K562 (cell line): ENCODE data around the gene IL12B. TPM values are rescaled to one million over a fixed set of nuclear protein-coding genes. Genes with fewer than 3 reads are reported as not detected.

Experiments
- GABPB1 ChIP-seq: sonication (generic); formaldehyde crosslinking; IDR thresholded peaks from 2 replicates; pipeline ENCODE4 v1.8.0; 2022; ENCODE audit warnings: mild to moderate bottlenecking, missing genetic modification reagents
- HDAC6 ChIP-seq: IDR thresholded peaks from 2 replicates; pipeline ENCODE4 v1.6.1; 2012; ENCODE audit warnings: low read depth, mild to moderate bottlenecking, control low read depth, inconsistent platforms, low read length, moderate library complexity
- HEY1 ChIP-seq: fragments of 250-450 bp; sonication (Bioruptor Pico); IDR thresholded peaks from 2 replicates; pipeline ENCODE4 v1.5.0; 2020; ENCODE audit warnings: mild to moderate bottlenecking, moderate library complexity, borderline replicate concordance
- PHF8 ChIP-seq: fragments of 200-600 bp; sonication (generic); IDR thresholded peaks from 2 replicates; pipeline ENCODE4 v1.6.1; 2012; ENCODE audit warnings: mixed run types, mild to moderate bottlenecking, inconsistent platforms, low read length, moderate library complexity, borderline replicate concordance
- SMAD4 ChIP-seq: fragments of 250-450 bp; sonication (Bioruptor Pico); conservative IDR thresholded peaks from 2 replicates; pipeline ENCODE4 v1.8.0; 2021; ENCODE audit warnings: inconsistent platforms, mild to moderate bottlenecking, moderate library complexity
- SNRNP70 ChIP-seq: fragments of 200-400 bp; formaldehyde crosslinking; optimal IDR thresholded peaks from 2 replicates; pipeline ENCODE3; 2017; ENCODE audit warnings: low read depth, low read length
- TARDBP ChIP-seq: fragments of 450-650 bp; IDR thresholded peaks from 2 replicates; pipeline ENCODE4 v1.6.1; 2016
- TRIM24 ChIP-seq, 2 experiments: fragments of 450-650 bp; IDR thresholded peaks; 2 replicates each; pipeline ENCODE4 v1.6.1; 2016
- TRIM28 ChIP-seq: fragments of 450-650 bp; IDR thresholded peaks from 2 replicates; pipeline ENCODE4 v1.6.1; 2017
- ZNF217 ChIP-seq: sonication (generic); formaldehyde crosslinking; IDR thresholded peaks from 2 replicates; pipeline ENCODE4 v1.8.0; 2022; ENCODE audit warnings: mild to moderate bottlenecking, missing genetic modification reagents
- polyA plus RNA-seq, 8 experiments: library from polyadenylated mRNA; depleted of rRNA in 4 of 8; stranded (reverse) in 5 of 8; unstranded in 3 of 8; fragments of >200 nt; fragmentation: Nextera tagmentation in 2 of 8; fragmentation: Illumina TruSeq in 1 of 8; extraction: Ambion mirVana in 2 of 8; extraction: Trizol in 1 of 8; gene quantifications; 2 replicates each; pipeline versions ENCODE4 v1.2.1 to v1.2.3, GENCODE V29; 2011 to 2014; ENCODE audit warnings: inconsistent platforms in 1 of 8, missing spikeins in 1 of 8
- total RNA-seq, 7 experiments: library from RNA; depleted of rRNA in 6 of 7; stranded (reverse); fragments of >200 nt in 6 of 7; fragmentation: Illumina TruSeq in 2 of 7; extraction: Trizol in 2 of 7; gene quantifications; 2 replicates each; pipeline versions ENCODE4 v1.2.1 to v1.2.3, GENCODE V29; 2011 to 2021; ENCODE audit warnings: low replicate concordance in 1 of 7
- TF ChIP-seq, protein P1 (sequence below): fragments of 450-650 bp; IDR thresholded peaks from 2 replicates; pipeline ENCODE4 v1.6.1; 2016
- TF ChIP-seq, protein P2 (sequence below): fragments of 450-650 bp; formaldehyde crosslinking; IDR thresholded peaks from 2 replicates; pipeline ENCODE4 v1.4.0; 2022; ENCODE audit warnings: missing genetic modification characterization
- TF ChIP-seq, protein P3 (sequence below): sonication (generic); formaldehyde crosslinking; IDR thresholded peaks from 2 replicates; pipeline ENCODE4 v1.8.0; 2022; ENCODE audit warnings: mild to moderate bottlenecking, missing genetic modification reagents
- TF ChIP-seq, protein P4 (sequence below): fragments of 450-650 bp; formaldehyde crosslinking; IDR thresholded peaks from 2 replicates; pipeline ENCODE4 v1.4.0; 2022; ENCODE audit warnings: missing genetic modification characterization
- TF ChIP-seq, protein P5 (sequence below): sonication (generic); formaldehyde crosslinking; IDR thresholded peaks from 2 replicates; pipeline ENCODE4 v1.5.0; 2020; ENCODE audit warnings: missing genetic modification reagents
- TF ChIP-seq, protein P6 (sequence below): fragments of 150-350 bp; conservative IDR thresholded peaks from 2 replicates; pipeline ENCODE4 v1.6.1; 2014; ENCODE audit warnings: low read length
- TF ChIP-seq, protein P7 (sequence below), 2 experiments: fragments of 450-650 bp in 1 of 2; sonication (generic) in 1 of 2; formaldehyde crosslinking in 1 of 2; IDR thresholded peaks in 1 of 2; conservative IDR thresholded peaks in 1 of 2; 2 replicates each; pipeline versions ENCODE4 v1.6.1 to v1.8.1; 2016 to 2023; ENCODE audit warnings: mild to moderate bottlenecking in 2 of 2, moderate library complexity in 2 of 2, inconsistent platforms in 1 of 2, missing genetic modification reagents in 1 of 2

IL12B gene
- total and polyA plus RNA-seq, 9 of the 15 experiments (the other 6 are each of a cell fraction or from before 2014, with no cell fraction given) = not detected

DNA sequence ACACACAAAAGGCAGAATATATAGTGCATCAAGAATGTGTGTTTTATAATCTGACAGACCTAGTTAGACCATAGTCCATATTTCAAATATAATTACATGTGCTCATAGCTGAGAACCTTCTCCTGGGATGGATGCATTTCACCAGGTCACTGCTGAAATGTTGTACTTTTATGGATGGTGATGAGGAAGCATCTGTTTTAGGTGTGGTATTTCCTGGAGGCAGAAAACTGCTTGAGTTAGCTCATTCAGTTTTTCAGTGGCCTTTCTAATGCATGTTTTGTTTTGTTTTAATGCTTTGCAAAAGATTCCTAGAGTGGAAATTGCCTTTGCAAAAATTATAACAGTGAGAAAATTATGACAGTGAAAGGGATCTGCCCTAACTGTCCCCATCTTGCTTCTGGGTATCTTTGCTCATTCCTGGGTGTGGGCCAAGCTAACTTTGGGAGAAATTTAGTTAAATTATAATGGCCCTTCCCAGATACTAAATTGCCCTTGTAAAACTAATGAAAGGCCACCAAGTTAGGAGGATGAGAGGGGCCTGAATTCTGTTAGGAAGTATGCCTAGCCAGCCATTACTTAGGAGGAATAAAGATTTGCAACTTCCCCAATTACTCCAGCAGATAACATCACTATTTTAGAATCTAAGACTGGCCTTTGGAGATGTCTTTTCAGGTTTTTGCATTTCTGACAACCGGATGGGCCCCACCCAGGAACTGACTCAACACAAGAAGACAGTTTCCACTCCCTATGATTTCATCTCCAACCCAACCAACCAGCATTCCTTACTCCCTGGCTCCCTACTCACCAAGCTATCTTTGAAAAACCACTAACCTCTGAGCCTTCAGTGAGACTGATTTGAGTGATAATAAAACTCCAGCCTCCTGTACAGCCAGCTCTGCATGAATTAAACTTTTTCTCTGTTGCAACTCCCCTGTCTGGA lies 7.0 kb upstream of the IL12B start (continued):
- TF ChIP-seq TRIM24 (IDR thresholded peaks at IDR 0.05) (no peak; a peak in 1 of 4 replicates), HEY1 (CRISPR knock-in tag) (no peak), SMAD4 (CRISPR knock-in tag) (peak; percentile 40), ZNF217 (no peak), TARDBP (no peak), GABPB1 (CRISPR knock-in tag) (0 out of 2 replicates have a peak, but pooled peaks have one; percentile 26), SNRNP70 (no peak), HDAC6 (no peak), PHF8 (no peak), TRIM28 (no peak)
- TF ChIP-seq, protein P1, sequence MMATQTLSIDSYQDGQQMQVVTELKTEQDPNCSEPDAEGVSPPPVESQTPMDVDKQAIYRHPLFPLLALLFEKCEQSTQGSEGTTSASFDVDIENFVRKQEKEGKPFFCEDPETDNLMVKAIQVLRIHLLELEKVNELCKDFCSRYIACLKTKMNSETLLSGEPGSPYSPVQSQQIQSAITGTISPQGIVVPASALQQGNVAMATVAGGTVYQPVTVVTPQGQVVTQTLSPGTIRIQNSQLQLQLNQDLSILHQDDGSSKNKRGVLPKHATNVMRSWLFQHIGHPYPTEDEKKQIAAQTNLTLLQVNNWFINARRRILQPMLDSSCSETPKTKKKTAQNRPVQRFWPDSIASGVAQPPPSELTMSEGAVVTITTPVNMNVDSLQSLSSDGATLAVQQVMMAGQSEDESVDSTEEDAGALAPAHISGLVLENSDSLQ = peak; percentile 58
- TF ChIP-seq, protein P2, sequence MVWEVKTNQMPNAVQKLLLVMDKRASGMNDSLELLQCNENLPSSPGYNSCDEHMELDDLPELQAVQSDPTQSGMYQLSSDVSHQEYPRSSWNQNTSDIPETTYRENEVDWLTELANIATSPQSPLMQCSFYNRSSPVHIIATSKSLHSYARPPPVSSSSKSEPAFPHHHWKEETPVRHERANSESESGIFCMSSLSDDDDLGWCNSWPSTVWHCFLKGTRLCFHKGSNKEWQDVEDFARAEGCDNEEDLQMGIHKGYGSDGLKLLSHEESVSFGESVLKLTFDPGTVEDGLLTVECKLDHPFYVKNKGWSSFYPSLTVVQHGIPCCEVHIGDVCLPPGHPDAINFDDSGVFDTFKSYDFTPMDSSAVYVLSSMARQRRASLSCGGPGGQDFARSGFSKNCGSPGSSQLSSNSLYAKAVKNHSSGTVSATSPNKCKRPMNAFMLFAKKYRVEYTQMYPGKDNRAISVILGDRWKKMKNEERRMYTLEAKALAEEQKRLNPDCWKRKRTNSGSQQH (CRISPR knock-in tag) = no peak
- TF ChIP-seq, protein P3, sequence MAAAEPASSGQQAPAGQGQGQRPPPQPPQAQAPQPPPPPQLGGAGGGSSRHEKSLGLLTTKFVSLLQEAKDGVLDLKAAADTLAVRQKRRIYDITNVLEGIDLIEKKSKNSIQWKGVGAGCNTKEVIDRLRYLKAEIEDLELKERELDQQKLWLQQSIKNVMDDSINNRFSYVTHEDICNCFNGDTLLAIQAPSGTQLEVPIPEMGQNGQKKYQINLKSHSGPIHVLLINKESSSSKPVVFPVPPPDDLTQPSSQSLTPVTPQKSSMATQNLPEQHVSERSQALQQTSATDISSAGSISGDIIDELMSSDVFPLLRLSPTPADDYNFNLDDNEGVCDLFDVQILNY (CRISPR knock-in tag) = no peak
- TF ChIP-seq, protein P4, sequence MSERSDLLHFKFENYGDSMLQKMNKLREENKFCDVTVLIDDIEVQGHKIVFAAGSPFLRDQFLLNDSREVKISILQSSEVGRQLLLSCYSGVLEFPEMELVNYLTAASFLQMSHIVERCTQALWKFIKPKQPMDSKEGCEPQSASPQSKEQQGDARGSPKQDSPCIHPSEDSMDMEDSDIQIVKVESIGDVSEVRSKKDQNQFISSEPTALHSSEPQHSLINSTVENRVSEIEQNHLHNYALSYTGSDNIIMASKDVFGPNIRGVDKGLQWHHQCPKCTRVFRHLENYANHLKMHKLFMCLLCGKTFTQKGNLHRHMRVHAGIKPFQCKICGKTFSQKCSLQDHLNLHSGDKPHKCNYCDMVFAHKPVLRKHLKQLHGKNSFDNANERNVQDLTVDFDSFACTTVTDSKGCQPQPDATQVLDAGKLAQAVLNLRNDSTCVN = no peak
- TF ChIP-seq, protein P5, sequence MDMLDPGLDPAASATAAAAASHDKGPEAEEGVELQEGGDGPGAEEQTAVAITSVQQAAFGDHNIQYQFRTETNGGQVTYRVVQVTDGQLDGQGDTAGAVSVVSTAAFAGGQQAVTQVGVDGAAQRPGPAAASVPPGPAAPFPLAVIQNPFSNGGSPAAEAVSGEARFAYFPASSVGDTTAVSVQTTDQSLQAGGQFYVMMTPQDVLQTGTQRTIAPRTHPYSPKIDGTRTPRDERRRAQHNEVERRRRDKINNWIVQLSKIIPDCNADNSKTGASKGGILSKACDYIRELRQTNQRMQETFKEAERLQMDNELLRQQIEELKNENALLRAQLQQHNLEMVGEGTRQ (CRISPR knock-in tag) = no peak
- TF ChIP-seq, protein P6, sequence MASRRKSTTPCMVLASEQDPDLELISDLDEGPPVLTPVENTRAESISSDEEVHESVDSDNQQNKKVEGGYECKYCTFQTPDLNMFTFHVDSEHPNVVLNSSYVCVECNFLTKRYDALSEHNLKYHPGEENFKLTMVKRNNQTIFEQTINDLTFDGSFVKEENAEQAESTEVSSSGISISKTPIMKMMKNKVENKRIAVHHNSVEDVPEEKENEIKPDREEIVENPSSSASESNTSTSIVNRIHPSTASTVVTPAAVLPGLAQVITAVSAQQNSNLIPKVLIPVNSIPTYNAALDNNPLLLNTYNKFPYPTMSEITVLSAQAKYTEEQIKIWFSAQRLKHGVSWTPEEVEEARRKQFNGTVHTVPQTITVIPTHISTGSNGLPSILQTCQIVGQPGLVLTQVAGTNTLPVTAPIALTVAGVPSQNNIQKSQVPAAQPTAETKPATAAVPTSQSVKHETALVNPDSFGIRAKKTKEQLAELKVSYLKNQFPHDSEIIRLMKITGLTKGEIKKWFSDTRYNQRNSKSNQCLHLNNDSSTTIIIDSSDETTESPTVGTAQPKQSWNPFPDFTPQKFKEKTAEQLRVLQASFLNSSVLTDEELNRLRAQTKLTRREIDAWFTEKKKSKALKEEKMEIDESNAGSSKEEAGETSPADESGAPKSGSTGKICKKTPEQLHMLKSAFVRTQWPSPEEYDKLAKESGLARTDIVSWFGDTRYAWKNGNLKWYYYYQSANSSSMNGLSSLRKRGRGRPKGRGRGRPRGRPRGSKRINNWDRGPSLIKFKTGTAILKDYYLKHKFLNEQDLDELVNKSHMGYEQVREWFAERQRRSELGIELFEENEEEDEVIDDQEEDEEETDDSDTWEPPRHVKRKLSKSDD = no peak
- TF ChIP-seq, protein P7, sequence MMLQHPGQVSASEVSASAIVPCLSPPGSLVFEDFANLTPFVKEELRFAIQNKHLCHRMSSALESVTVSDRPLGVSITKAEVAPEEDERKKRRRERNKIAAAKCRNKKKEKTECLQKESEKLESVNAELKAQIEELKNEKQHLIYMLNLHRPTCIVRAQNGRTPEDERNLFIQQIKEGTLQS (IDR thresholded peaks at IDR 0.05) = peak; percentile 57; the same call in 1 of the 2 replicates
- TF ChIP-seq, protein P7 (CRISPR knock-in tag; conservative IDR thresholded peaks at IDR 0.05) = no peak
